Measurements from ENCODE around the gene C6orf15.

The C6orf15 gene

GRCh38 chr6:31065556-31065955 is 46.8 kb downstream of the C6orf15 start:
- no peak for DNase-seq

DNA sequence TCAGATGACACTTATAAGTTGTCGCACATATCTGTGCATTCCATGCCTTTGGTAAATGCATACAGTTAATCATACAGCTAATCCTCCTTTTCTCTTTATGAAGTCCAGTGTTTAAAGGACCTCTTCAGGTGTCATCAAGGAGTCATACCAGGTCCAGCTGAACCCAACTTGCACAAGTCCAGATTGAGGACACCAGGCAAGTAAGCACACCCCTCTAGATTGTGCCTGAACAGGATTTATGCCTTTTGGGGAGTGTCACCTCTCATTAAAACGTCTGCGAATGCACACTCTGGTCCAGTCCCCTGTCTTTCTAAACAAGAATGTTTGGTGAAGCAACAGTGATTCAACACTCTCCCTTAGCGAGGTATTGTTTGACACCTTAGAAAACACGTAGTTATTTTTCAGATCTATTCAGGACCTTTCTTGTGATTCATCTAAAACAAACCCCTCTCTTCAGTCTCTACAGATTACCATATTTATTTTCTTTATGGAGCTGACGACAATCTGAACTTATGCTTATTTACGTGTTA is 48.4 kb downstream of the C6orf15 start:
- DNase-seq: no peak
